ENCODE data around the gene ADAMTS6.
"Not testable (repeated sequence)": the region's sequence is repeated elsewhere in the genome, so short reads cannot be mapped to it uniquely, and the experiment has no call there.

ADAMTS6 gene

GRCh38 chr5:65370505-65370904, 111.2 kb downstream of the ADAMTS6 start:
- DNase-seq (ENCODE audit: low read depth, low spot score), result not testable (repeated sequence)

- peak; percentile 64 for DNase-seq (ENCODE audit: low read depth, low spot score)
Measured at GRCh38 chr5:65366655-65367054, 115.1 kb downstream of the ADAMTS6 start.

- no peak for DNase-seq (ENCODE audit: low read depth, low spot score)
Measured at GRCh38 chr5:65364907-65365306, 116.8 kb downstream of the ADAMTS6 start.

GRCh38 chr5:65363499-65363898, 118.2 kb downstream of the ADAMTS6 start:
- DNase-seq (ENCODE audit: low read depth, low spot score), result no peak

GRCh38 chr5:65359981-65360380, 121.7 kb downstream of the ADAMTS6 start:
- DNase-seq (ENCODE audit: low read depth, low spot score), result no peak

- DNase-seq (ENCODE audit: low read depth, low spot score), result no peak
Measured at GRCh38 chr5:65359569-65359968, 122.2 kb downstream of the ADAMTS6 start.

- no peak for DNase-seq (ENCODE audit: low read depth, low spot score)
Measured at GRCh38 chr5:65356274-65356673, 125.4 kb downstream of the ADAMTS6 start.

DNA sequence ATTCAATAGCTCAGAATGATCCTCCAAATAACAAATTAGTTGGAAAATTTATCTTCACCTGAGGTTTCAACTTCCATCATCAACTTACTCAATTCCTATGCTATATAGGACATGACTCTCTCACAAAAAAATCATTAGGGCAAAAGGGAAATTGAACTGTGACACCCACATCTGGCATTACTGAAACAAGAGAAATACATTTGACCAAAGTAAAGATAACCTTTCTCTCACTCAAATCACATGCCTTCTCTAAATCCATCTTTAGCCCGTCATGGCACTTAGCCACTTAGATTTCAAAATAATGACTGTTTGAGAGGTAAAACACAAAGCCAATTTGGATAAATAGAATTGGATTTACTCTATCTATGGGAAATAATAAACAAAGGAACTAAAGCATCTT, 126.4 kb downstream of the ADAMTS6 start:
- no peak for DNase-seq (ENCODE audit: low read depth, low spot score)

DNA sequence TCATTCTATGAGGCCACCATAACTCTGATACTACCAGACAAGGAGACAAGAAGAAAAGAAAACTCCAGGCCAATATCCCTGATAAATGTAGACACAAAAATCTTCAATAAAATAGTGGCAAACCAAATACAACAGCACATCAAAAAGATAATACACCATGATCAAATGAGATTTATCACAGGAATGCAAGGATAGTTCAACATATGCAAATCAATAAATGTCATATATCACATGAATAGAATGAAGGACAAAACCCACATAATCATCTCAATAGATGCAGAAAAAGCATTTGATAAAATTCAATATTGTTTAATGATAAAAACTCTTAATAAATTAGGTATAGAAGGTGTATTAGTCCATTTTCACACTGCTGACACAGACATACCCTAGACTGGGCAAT, 139.9 kb downstream of the ADAMTS6 start:
- DNase-seq (ENCODE audit: low read depth, low spot score), result no peak

DNA sequence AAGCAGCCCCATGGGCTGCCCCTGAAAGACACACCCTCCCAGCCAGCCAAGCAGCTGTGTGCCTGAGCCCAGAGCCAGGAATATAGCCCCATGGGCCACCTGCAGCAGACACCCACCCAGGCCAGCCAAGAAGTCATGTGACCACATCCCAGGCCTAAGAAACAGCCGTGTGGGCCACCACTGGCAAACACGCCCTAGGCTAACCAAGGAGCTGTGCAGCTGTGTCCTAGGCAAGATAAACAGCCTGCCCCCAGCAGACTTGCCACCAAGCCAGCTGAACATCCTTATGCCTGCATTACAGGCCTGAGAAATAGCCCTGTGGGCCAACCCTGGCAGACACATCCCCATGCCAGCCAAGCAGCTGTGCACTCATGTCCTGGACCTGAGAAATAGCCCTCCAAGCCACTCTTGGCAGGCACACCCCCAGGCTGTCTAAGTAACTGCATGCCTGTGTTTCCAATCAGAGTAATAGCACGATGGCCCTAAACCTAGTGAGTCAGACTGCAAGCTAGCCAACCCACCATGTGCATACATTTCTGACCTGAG, 143.0 kb downstream of the ADAMTS6 start:
- DNase-seq (ENCODE audit: low read depth, low spot score), result no peak

- no peak for DNase-seq (ENCODE audit: low read depth, low spot score)
Measured at GRCh38 chr5:65334077-65334476, 147.6 kb downstream of the ADAMTS6 start.

DNA sequence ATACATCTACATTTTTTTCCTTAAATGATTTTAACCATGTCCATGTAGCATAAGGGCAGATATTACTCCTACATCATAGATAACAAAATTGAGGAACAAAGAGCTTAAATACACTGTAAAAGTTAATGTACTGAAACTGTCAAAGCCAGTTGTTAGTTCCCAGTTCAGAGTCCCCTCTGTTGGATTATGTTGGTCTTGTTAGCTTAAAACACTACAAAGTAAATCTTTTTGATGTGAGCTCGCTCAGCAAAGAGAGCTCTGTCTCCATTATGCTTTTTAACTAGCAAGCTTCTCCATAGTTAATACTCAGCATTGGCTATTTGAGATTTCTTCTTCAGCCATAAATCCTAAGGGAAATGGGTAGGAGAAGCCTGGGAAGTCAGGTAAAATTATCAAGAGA, 149.1 kb downstream of the ADAMTS6 start:
- no peak for DNase-seq (ENCODE audit: low read depth, low spot score)

GRCh38 chr5:65329266-65329665, 152.5 kb downstream of the ADAMTS6 start:
- DNase-seq (ENCODE audit: low read depth, low spot score), result no peak

- DNase-seq (ENCODE audit: low read depth, low spot score), result no peak
Measured at GRCh38 chr5:65327582-65327981, 154.1 kb downstream of the ADAMTS6 start.

GRCh38 chr5:65326922-65327321, 154.8 kb downstream of the ADAMTS6 start:
- no peak for DNase-seq (ENCODE audit: low read depth, low spot score)

DNA sequence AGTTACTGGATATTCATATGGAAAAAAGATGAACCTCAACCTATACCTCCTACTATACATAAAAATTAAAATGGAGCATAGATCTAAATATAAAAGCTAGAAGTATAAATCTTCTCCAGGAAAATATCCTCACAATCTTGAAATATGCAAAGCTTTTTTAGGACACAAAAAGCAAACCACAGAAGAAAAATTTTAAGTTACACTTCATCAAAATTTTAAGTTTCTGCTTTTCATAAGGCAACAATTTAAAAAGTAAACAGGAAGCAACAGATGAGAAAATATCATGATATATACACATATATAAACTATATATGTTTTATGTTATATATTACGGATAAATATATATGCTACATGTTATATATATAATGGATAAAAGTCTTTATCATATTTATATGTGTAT, 157.5 kb downstream of the ADAMTS6 start:
- no peak for DNase-seq (ENCODE audit: low read depth, low spot score)

DNA sequence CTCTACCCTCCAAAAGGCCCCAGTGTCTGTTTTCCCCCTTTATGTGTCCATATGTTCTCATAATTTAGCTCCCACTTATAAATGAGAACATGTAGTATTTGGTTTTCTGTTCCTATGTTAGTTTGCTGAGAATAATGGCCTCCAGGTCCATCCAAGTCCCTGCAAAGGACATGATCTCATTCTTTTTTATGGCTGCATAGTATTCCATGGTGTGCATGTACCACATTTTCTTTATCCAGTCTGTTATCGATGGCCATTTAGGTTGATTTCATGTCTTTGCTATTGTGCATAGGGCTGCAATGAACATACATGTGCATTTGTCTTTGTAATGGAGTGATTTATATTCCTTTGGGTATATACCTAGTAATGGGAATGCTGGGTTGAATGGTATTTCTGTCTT, 161.0 kb downstream of the ADAMTS6 start:
- DNase-seq (ENCODE audit: low read depth, low spot score), result not testable (repeated sequence)

DNA sequence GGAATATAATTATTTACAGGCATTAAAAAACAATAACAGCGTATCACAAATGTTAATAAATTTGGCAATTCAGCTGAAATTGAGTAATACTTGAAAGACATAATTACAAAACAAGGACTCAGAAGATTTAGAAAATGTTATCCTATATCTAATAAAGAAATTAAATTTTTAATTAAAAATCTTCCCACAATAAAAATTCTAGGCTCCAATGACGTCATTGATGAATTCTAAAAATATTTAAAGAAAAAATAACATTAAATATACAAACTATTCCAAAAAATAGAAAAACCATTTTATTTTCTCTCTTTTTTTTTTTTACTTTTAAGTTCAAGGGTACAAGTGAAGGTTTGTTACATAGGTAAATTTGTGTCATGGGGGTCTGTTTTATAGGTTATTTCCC, 161.5 kb downstream of the ADAMTS6 start:
- DNase-seq (ENCODE audit: low read depth, low spot score), result no peak

GRCh38 chr5:65307931-65308330, 173.8 kb downstream of the ADAMTS6 start:
- no peak for DNase-seq (ENCODE audit: low read depth, low spot score)

GRCh38 chr5:65307088-65307487, 174.6 kb downstream of the ADAMTS6 start:
- no peak for DNase-seq (ENCODE audit: low read depth, low spot score)

- DNase-seq (ENCODE audit: low read depth, low spot score), result no peak
Measured at GRCh38 chr5:65305913-65306312, 175.8 kb downstream of the ADAMTS6 start.

DNA sequence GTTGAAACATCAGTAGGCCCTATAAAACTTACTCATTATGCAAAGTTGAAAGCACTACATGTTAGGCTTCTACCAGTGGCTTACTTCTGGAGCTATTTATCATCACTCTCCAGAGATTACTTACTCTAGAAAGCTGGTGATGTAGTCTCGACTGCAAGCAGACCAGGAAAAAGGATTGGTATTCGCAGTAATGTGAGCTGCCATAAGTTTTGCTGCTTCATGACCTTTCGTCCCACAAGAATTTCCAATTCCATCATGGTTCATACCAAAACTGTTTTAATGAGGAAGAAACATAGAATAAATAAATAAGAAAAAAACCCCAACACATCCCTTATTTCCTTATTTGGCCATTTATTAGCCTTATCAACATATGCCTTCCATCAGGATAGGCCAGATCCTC, 181.9 kb downstream of the ADAMTS6 start:
- DNase-seq (ENCODE audit: low read depth, low spot score), result no peak

- DNase-seq (ENCODE audit: low read depth, low spot score), result no peak
Measured at GRCh38 chr5:65296067-65296466, 185.7 kb downstream of the ADAMTS6 start.

- no peak for DNase-seq (ENCODE audit: low read depth, low spot score)
Measured at GRCh38 chr5:65292196-65292595, 189.5 kb downstream of the ADAMTS6 start.
